DOHH2 (cell line): Measurements from ENCODE around the gene TSC1.

Source experiments
- H3F3A ChIP-seq: fragments of 200-600 bp; sonication (generic), shearing (Covaris generic); 2 replicates; pipeline ENCODE4 v1.6.0; 2016; ENCODE audit warnings: antibody characterized with exemption, mild to moderate bottlenecking; ENCODE audit not compliant: control insufficient read depth, insufficient read depth
- H3K27ac ChIP-seq: fragments of 200-600 bp; sonication (generic); 2 replicates; pipeline ENCODE4 v1.5.1; 2014; ENCODE audit warnings: low read depth, mild to moderate bottlenecking, low read length, moderate library complexity
- H3K27me3 ChIP-seq: fragments of 200-600 bp; sonication (generic); 2 replicates; pipeline ENCODE4 v1.6.1; 2014; ENCODE audit warnings: mild to moderate bottlenecking, low read length, mixed read lengths; ENCODE audit not compliant: control insufficient read depth
- H3K36me3 ChIP-seq: fragments of 200-600 bp; sonication (generic); 2 replicates; pipeline ENCODE4 v1.6.1; 2014; ENCODE audit warnings: mild to moderate bottlenecking, low read length, moderate library complexity, mixed read lengths; ENCODE audit not compliant: control insufficient read depth
- H3K4me1 ChIP-seq: fragments of 200-600 bp; sonication (generic); 2 replicates; pipeline ENCODE4 v1.6.1; 2014; ENCODE audit warnings: mild to moderate bottlenecking, low read length, mixed read lengths; ENCODE audit not compliant: control insufficient read depth
- H3K4me2 ChIP-seq: fragments of 200-600 bp; sonication (generic); 2 replicates; pipeline ENCODE4 v1.6.0; 2014; ENCODE audit warnings: mild to moderate bottlenecking, low read length, moderate library complexity
- H3K4me3 ChIP-seq: fragments of 200-600 bp; sonication (generic); 2 replicates; pipeline ENCODE4 v1.5.1; 2014; ENCODE audit warnings: mild to moderate bottlenecking, low read length, mixed read lengths
- H3K79me2 ChIP-seq: fragments of 200-600 bp; sonication (generic); 2 replicates; pipeline ENCODE4 v1.6.1; 2014; ENCODE audit warnings: mild to moderate bottlenecking, low read length, mixed read lengths; ENCODE audit not compliant: control insufficient read depth
- H3K9me2 ChIP-seq: fragments of 200-600 bp; sonication (generic); replicated peaks from 2 replicates; pipeline ENCODE4 v1.6.1; 2014; ENCODE audit warnings: mild to moderate bottlenecking, low read length, mixed read lengths; ENCODE audit not compliant: control insufficient read depth
- H3K9me3 ChIP-seq: fragments of 200-600 bp; sonication (generic); 2 replicates; pipeline ENCODE4 v1.6.1; 2014; ENCODE audit warnings: antibody characterized with exemption, low read length, mixed read lengths; ENCODE audit not compliant: control insufficient read depth, insufficient read depth
- H4K20me1 ChIP-seq: fragments of 200-600 bp; sonication (generic); 2 replicates; pipeline ENCODE4 v1.6.0; 2014; ENCODE audit warnings: low read depth, mild to moderate bottlenecking, antibody characterized with exemption, low read length, moderate library complexity; ENCODE audit not compliant: control insufficient read depth, insufficient read depth
- EZH2phosphoT487 ChIP-seq: fragments of 200-600 bp; sonication (generic); IDR thresholded peaks from 2 replicates; pipeline ENCODE4 v1.6.1; 2017; ENCODE audit warnings: borderline replicate concordance, mild to moderate bottlenecking, antibody characterized with exemption, low read length, moderate library complexity, mixed read lengths
- TF ChIP-seq, protein P1 (sequence below): fragments of 200-600 bp; sonication (generic); IDR thresholded peaks from one replicate; pipeline ENCODE4 v1.5.1; 2014; ENCODE audit warnings: antibody characterized with exemption, mild to moderate bottlenecking, low read depth, low read length; ENCODE audit not compliant: poor library complexity, severe bottlenecking

The TSC1 gene

GRCh38 chr9:132978451-132979131 lies 34.2 kb upstream of the TSC1 start, which contains the start of gene GFI1B:
Gene GFI1B (plus strand): TSS chr9:132978694. CDS start chr9:132986679, 7,985 bp downstream.
- peaks cover 7% of the 10 kb centered on the region; the same call in 1 of the 2 replicates for H3K27me3 ChIP-seq
- no peaks in the 10 kb centered on the region for H4K20me1 ChIP-seq
- H3K27ac ChIP-seq, result peak within 1 kb of the TSS; percentile 70
- peaks cover 51% of the 10 kb centered on the region for H3K4me1 ChIP-seq
- peak within 1 kb of the TSS; percentile 62 for H3K4me3 ChIP-seq
- H3F3A ChIP-seq, result peaks cover 7% of the 10 kb centered on the region
- H3K36me3 ChIP-seq, result no peaks in the 10 kb centered on the region
- no peaks in the 10 kb centered on the region for H3K9me2 ChIP-seq
- H3K9me3 ChIP-seq, result no peaks in the 10 kb centered on the region
- TF ChIP-seq EZH2phosphoT487, result no peak
- TF ChIP-seq, protein P1, sequence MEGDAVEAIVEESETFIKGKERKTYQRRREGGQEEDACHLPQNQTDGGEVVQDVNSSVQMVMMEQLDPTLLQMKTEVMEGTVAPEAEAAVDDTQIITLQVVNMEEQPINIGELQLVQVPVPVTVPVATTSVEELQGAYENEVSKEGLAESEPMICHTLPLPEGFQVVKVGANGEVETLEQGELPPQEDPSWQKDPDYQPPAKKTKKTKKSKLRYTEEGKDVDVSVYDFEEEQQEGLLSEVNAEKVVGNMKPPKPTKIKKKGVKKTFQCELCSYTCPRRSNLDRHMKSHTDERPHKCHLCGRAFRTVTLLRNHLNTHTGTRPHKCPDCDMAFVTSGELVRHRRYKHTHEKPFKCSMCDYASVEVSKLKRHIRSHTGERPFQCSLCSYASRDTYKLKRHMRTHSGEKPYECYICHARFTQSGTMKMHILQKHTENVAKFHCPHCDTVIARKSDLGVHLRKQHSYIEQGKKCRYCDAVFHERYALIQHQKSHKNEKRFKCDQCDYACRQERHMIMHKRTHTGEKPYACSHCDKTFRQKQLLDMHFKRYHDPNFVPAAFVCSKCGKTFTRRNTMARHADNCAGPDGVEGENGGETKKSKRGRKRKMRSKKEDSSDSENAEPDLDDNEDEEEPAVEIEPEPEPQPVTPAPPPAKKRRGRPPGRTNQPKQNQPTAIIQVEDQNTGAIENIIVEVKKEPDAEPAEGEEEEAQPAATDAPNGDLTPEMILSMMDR, result no peak
- H3K79me2 ChIP-seq, result no peaks in the 10 kb centered on the region
- peak within 1 kb of the TSS; percentile 64 for H3K4me2 ChIP-seq

DNA sequence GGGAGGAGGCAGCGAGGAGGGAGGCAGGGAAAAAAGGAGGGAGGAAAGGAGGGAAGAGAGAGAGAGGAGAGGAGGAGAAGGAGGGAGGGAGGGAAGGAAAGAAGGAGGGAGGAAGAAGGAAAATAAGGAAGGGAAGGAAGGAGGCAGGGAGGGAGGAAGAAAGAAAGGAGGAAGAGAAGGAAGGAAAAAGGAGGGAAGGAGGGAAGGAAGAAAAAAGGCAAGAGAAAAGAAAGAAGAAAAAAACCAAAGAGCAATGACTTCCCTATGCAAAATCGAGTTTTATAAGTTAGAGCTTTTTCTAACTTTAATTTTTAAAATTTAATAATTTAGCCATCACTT lies 33.7 kb upstream of the TSC1 start:
- H3K4me2 ChIP-seq, result peak overlapping the region; percentile 64
- peaks cover 3% of the 10 kb centered on the region; the same call in 1 of the 2 replicates for H3K9me3 ChIP-seq
- peaks cover 7% of the 10 kb centered on the region; the same call in 1 of the 2 replicates for H3K27me3 ChIP-seq
- TF ChIP-seq, protein P1, result no peak
- TF ChIP-seq EZH2phosphoT487, result no peak
- no peaks in the 10 kb centered on the region for H3K36me3 ChIP-seq
- H4K20me1 ChIP-seq, result no peaks in the 10 kb centered on the region
- peak overlapping the region; percentile 62 for H3K4me3 ChIP-seq
- H3K9me2 ChIP-seq, result no peaks in the 10 kb centered on the region
- H3F3A ChIP-seq, result peaks cover 7% of the 10 kb centered on the region
- peak overlapping the region; percentile 70 for H3K27ac ChIP-seq
- H3K79me2 ChIP-seq, result no peaks in the 10 kb centered on the region
- H3K4me1 ChIP-seq, result peaks cover 51% of the 10 kb centered on the region

DNA sequence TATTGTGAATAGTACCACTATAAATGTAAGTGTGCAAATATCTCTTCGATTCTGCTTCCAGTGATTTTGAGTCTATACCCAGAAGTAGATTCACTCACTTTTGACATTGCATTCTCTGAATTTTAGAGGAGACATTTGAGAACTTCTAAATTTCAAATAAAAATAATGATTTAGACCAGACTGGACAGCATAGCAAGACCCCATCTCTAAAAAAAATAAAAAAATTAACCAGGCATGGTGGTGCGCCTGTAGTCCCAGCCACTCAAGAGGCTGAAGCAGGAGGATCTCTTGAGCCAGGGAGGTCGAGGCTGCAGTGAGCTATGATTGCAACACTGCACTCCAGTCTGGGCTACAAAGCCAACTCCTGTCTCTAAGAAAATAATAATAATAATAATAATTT lies 32.2 kb upstream of the TSC1 start:
- peaks cover 7% of the 10 kb centered on the region; the same call in 1 of the 2 replicates for H3K27me3 ChIP-seq
- peaks cover 3% of the 10 kb centered on the region; the same call in 1 of the 2 replicates for H3K9me3 ChIP-seq
- no peaks in the 10 kb centered on the region for H3K9me2 ChIP-seq
- no peaks in the 10 kb centered on the region for H3K79me2 ChIP-seq
- no peak for TF ChIP-seq EZH2phosphoT487
- TF ChIP-seq, protein P1, result no peak
- H3K4me1 ChIP-seq, result peaks cover 48% of the 10 kb centered on the region
- no peak overlapping the region for H3K27ac ChIP-seq
- no peaks in the 10 kb centered on the region for H3K36me3 ChIP-seq
- no peaks in the 10 kb centered on the region for H4K20me1 ChIP-seq
- no peak overlapping the region for H3K4me2 ChIP-seq
- no peak overlapping the region for H3K4me3 ChIP-seq
- peaks cover 7% of the 10 kb centered on the region for H3F3A ChIP-seq
